DMS153 treated with DMSO at 0.1 percent for 48 hours (cell line): ENCODE measurements around the gene NAA50.

ENCODE experiments used
- DNase-seq: peaks from one replicate; lab custom pipeline; 2025; ENCODE audit not compliant: unreplicated experiment; lab: John Stamatoyannopoulos, UW

Gene NAA50

GRCh38 chr3:113743006-113743630, 2.9 kb downstream of the NAA50 start:
- no peak for DNase-seq

GRCh38 chr3:113741620-113742019, 4.4 kb downstream of the NAA50 start:
- no peak for DNase-seq

DNA sequence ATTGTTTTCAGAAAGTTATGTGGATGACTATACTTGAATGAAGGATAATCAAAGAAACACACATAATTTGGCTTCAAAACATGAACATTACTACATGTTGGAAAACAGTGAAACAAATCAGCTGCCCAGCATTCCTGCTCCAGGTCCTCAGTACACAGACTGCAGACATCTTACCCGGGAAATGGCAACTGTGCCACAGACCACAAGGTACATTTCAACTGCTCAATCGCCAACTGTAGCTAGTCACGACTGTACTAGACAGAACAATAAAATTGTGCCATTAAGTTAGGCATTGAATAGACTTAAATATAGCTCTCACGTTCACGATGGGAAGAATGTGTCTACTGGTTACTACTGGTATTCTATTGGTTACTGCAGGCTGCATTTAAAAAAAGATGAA, 5.0 kb downstream of the NAA50 start:
- DNase-seq: no peak

- DNase-seq: peak; percentile 14
Observed at GRCh38 chr3:113736548-113737089, 9.4 kb downstream of the NAA50 start.

DNA sequence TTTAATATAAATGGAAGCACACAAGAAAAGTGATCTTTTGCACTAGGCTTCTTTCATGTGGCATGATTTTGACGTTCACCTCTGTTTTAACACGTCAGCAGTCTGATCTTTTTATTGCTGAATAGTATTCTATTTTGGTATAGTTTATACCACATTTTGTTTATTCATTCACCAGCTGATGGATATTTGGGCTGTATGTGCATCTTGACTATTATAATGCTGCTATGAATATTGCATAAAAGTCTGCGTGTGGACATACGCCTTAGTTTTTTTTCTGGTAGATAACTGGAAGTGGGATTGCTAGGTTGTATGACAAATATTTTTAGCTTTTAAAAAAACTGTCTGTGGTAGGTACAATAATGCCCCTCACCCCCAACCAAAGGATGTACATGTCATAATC, 14.4 kb downstream of the NAA50 start:
- no peak for DNase-seq

GRCh38 chr3:113730550-113730949, 15.5 kb downstream of the NAA50 start:
- DNase-seq: no peak

GRCh38 chr3:113728661-113729060, 17.4 kb downstream of the NAA50 start:
- DNase-seq: no peak

DNA sequence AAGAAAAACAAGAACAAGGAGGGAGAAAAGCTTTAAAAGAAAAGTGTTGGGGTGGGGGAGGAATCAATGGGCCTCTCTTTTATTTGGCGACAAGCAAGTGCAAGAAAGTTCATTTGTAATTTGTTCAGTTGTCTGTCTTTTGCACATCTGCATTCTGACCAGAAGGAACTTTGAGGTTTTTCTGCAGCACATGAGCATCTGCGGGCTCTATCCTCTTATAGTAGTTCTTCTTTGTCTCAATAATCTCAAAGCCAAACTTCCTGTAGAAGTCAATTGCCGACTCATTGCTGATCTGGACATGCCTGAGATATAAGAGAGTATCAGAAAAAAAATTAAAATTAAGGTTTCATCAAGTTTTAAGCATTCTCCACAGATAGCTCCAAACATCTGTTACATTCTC, 24.4 kb downstream of the NAA50 start:
- no peak for DNase-seq

DNA sequence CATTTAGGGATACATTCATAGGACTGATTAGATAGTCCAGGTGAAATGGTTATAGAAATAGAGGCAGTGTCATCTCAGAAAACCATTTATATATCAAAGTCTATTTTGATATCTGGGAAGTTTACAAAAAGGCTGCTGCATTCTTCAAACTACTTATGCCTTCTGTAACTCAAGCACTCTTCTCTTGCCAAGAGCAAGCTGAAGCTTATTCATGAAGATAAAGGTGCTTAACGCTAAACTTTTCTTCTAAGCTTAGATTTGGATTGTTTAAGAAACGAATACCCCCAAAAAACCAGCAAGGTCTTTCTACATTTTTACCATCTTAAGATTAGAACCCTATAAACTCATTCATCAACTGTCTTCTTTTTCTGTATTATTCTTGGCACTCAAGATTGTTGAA, 26.3 kb downstream of the NAA50 start:
- DNase-seq: no peak

DNA sequence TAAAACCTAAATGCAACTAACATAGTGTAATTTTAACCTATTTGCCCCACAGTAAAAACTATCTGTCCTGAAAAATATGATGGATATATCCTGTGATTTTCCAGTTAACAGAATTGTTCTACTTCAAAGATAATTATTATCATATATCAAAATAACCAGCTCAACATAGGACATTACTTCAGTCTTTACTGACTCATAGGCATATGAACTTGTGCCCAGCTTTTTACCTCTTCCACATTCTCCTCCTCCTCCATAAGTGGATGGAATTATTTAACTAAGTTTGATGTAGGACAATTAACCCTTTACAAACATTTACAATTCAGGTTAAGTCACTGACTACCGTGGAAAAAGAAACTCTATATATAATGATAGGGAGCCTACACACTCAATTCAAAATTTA, 26.8 kb downstream of the NAA50 start:
- DNase-seq: no peak

DNA sequence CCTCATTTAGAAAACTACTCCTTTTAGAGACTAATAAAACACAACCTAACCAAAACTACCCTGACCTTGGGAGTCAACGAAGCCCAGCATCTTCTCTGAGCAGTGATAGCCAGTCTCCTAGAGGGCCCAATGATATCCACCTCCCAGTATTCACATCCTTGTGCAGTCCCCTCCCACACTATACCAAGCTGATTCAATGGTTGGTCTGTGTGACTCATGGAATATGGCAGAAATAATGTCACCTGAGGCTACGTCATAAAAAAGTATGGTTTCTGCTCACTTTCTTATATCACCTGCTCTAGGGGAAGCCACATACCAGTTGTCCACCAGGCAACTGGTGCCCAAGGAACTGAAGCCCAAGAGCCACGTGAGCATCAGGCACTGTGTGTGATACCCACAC, 28.2 kb downstream of the NAA50 start:
- no peak for DNase-seq

DNA sequence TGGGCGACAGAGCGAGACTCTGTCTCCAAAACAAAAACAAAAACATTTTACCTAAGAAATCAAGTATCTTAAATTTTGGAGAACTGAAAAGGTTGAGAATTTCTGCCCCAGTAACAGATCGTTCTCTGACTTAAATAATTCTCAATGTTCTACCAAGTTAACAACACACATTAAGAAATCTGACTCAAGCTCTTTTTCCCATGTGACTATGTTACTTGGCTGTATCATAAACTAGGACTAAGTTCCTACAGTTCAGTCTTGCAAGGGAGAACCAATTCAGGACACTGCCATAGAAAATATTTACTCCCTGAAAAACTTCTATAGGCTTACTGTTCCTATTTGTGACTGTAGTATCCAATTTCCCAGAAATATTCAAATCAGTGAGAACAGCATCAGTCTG, 28.7 kb downstream of the NAA50 start:
- DNase-seq: no peak

DNA sequence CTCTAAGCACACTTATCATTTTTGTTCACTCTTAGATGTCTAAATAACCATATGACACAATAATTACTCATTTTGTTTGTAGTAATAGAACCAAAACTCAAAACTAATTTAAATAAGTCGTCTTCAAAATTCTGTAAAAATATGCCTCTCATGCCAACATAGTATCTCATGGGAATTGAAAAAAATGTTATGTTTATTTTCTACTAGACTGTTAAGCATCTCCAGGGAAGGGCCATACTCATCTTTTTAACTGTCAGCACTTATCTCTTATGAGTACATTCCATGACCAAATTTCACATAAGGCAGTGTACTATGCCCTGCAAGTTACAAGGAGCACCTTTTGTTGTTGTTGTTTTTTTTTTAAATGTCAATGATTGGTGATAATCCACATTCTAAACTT, 31.3 kb downstream of the NAA50 start:
- no peak for DNase-seq

DNA sequence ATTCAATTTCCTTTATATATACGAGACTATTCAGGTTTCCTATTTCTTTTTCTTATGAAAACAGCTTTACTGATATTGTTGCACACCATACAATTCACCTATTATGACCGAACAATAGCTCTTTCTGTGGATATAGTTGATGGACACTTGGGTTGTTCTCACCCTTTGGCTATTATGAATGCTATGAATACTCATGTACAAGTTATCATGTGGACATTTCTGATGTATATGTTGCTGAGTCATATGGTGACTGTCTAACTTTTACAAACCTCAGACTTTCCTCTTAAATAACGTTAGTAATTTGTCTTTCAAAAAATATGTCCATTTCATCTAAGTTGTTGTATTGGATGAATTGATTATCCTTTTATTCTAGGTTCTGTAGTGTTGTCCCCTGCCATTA, 33.9 kb downstream of the NAA50 start:
- DNase-seq: no peak

- DNase-seq: no peak
Observed at GRCh38 chr3:113707835-113708234, 38.2 kb downstream of the NAA50 start.

GRCh38 chr3:113698956-113699355, 47.1 kb downstream of the NAA50 start:
- DNase-seq: no peak

DNA sequence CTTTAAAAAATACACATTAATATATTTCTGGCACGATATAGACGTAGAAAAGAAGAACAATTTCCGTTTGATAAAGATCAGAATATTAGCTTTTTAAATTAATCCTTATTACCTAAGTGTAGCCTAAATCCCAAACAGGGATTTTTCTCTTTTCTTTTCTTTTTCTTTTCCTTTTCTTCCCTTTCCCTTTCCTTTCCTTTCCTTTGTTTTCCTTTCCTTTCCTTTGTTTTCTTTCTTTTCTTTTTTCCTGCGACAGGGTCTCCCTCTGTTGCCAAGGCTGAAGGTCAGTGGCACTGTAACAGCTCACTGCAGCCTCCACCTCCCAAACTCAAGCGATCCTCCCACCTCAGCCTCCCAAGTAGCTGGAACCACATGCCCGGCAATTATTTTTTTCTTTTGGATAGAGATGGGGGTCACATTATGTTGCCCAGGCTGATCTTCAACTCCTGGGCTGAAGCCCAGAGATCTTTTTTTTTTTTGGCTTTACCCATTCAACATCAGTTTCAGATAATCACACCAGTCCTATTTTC, 47.8 kb downstream of the NAA50 start:
- DNase-seq: no peak

- DNase-seq: no peak
Observed at GRCh38 chr3:113697500-113698090, 48.5 kb downstream of the NAA50 start.

DNA sequence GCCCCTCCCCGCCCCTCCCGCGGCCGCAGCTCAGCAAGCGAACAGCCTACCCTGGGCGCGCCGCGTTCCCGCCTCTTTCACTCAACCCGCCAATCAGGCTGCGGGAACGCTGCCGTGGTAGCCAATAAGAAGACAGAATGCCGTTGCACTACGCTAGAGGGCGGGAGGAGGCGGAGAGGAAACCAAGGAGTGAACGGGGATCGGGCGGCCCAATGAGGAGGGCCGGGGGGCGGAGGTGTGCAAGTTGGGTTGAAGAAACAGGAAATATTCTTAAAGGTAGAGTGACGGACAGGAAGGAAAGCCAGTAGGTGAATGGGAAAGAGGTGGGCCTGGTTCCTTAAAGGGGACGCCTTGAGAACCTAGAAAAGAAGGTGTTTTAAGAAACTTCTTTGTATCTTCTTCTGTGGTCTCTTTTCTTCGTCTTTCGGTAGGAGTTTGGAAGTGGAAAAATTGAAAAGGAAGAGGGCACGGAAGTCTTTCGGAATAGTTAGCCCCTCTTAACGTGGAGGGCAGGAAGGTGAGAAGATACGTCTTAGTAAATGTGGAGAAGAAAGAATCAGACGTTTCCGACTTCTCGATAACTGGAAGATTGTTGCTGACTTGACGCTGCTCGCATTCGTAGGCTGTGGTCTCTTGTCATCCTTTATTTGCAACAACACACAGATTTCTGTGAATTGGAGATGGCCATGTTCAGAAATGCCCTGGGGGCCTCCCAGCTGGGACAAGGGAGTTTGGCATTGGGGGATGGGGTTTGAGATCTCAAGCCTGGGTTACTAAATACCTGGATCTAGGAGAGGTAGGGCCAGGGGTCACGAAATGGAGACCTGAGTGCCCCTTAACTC, 49.2 kb downstream of the NAA50 start:
- DNase-seq: peak; percentile 99

- DNase-seq: peak; percentile 19
Observed at GRCh38 chr3:113695786-113696645, 50.0 kb downstream of the NAA50 start, which contains the start of gene USF3. Gene USF3, minus strand, starts transcription at chr3:113696642. Its CDS starts 21,764 bp downstream, at chr3:113674878.

- no peak for DNase-seq
Observed at GRCh38 chr3:113695431-113695785, 50.6 kb downstream of the NAA50 start.
